ENCODE measurements around the gene PIN1. TPM values are rescaled to one million over a fixed set of nuclear protein-coding genes. Genes with fewer than 3 reads are reported as not detected.
"Not testable (repeated sequence)": the region's sequence is repeated elsewhere in the genome, so short reads cannot be mapped to it uniquely, and the experiment has no call there.

The PIN1 gene
- total and polyA plus RNA-seq, 2 donors from 2014 or later, result 57.7 to 143 TPM

DNA sequence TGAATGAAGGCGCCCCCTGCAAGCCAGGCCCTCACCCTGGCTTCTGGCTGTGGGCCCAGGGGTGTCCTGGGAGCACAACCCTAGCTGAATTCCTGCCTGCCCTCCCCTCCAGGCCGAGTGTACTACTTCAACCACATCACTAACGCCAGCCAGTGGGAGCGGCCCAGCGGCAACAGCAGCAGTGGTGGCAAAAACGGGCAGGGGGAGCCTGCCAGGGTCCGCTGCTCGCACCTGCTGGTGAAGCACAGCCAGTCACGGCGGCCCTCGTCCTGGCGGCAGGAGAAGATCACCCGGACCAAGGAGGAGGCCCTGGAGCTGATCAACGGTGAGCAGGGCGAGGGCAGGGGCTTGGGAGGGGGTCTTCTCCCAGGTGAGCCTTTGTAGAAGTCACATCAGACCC is 3.2 kb downstream of the PIN1 start:
- H3K36me3 ChIP-seq (ENCODE audit: control insufficient read depth in 2 of 3, insufficient read depth in 3 of 3, low read length in 3 of 3), result peaks cover 5 to 31% (median 19%) of the 10 kb centered on the region in 3 donors

DNA sequence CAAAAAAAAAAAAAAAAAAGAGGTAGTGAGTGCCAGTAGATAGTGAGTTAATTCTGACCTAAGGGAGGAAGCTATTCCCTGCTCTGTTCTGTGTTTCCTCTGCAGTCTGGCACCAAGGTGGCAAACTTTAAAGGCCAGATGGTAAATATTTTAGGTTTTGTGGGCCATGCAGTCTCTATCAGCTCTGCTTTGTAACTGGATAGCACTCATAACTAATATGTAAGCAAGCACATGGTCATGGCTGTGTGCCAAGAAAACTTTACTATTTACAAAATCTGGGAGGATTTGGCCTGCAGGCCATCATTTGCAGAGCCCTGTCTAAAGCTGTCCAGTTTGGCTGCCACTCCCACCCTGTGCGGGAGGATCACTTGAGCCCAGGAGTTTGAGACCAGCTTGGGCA is 4.3 kb downstream of the PIN1 start:
- Histone ChIP-seq H3K27me3 (ENCODE audit: control insufficient read depth, insufficient read depth, low read length) (no peaks in the 10 kb centered on the region), H3K27ac (ENCODE audit: low read depth in 2 of 2, low read length in 2 of 2) (no peak overlapping the region), H3K9ac (ENCODE audit: low read length in 3 of 3) (no peak overlapping the region), H3K4me3 (ENCODE audit: low read length in 3 of 3) (no peak overlapping the region), H3K36me3 (ENCODE audit: control insufficient read depth in 2 of 3, insufficient read depth in 3 of 3, low read length in 3 of 3) (peaks cover 8 to 42% (median 29%) of the 10 kb centered on the region in 3 donors), H3K9me3 (ENCODE audit: control insufficient read depth in 2 of 3, insufficient read depth in 1 of 3, low read length in 3 of 3) (no peaks in the 10 kb centered on the region), H3K4me1 (ENCODE audit: control insufficient read depth in 2 of 3, insufficient read depth in 2 of 3, low read depth in 1 of 3, low read length in 3 of 3) (peaks cover 0 to 10% (median 10%) of the 10 kb centered on the region in 3 donors)
- TF ChIP-seq, protein P1, sequence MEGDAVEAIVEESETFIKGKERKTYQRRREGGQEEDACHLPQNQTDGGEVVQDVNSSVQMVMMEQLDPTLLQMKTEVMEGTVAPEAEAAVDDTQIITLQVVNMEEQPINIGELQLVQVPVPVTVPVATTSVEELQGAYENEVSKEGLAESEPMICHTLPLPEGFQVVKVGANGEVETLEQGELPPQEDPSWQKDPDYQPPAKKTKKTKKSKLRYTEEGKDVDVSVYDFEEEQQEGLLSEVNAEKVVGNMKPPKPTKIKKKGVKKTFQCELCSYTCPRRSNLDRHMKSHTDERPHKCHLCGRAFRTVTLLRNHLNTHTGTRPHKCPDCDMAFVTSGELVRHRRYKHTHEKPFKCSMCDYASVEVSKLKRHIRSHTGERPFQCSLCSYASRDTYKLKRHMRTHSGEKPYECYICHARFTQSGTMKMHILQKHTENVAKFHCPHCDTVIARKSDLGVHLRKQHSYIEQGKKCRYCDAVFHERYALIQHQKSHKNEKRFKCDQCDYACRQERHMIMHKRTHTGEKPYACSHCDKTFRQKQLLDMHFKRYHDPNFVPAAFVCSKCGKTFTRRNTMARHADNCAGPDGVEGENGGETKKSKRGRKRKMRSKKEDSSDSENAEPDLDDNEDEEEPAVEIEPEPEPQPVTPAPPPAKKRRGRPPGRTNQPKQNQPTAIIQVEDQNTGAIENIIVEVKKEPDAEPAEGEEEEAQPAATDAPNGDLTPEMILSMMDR (IDR thresholded peaks at IDR 0.05; ENCODE audit: borderline replicate concordance, extremely low read depth, insufficient read depth), result no peak
- intact Hi-C loops (cut with DNase I), result no loop called here
- FAIRE-seq, result no peak
- DNase-seq, result no peak

More for the DNA sequence above, 3.2 kb downstream of the PIN1 start:
- DNase-seq (no peak), FAIRE-seq (no peak)
- Histone ChIP-seq H3K27me3 (ENCODE audit: control insufficient read depth, insufficient read depth, low read length) (no peaks in the 10 kb centered on the region), H3K4me1 (ENCODE audit: control insufficient read depth in 2 of 3, insufficient read depth in 2 of 3, low read depth in 1 of 3, low read length in 3 of 3) (peaks cover 0 to 10% (median 10%) of the 10 kb centered on the region in 3 donors), H3K4me3 (ENCODE audit: low read length in 3 of 3) (no peak overlapping the region), H3K9me3 (ENCODE audit: control insufficient read depth in 2 of 3, insufficient read depth in 1 of 3, low read length in 3 of 3) (no peaks in the 10 kb centered on the region), H3K9ac (ENCODE audit: low read length in 3 of 3) (no peak overlapping the region), H3K27ac (ENCODE audit: low read depth in 2 of 2, low read length in 2 of 2) (no peak overlapping the region)
- intact Hi-C loops (cut with DNase I), result no loop called here
- TF ChIP-seq, protein P1 (IDR thresholded peaks at IDR 0.05; ENCODE audit: borderline replicate concordance, extremely low read depth, insufficient read depth), result no peak

DNA sequence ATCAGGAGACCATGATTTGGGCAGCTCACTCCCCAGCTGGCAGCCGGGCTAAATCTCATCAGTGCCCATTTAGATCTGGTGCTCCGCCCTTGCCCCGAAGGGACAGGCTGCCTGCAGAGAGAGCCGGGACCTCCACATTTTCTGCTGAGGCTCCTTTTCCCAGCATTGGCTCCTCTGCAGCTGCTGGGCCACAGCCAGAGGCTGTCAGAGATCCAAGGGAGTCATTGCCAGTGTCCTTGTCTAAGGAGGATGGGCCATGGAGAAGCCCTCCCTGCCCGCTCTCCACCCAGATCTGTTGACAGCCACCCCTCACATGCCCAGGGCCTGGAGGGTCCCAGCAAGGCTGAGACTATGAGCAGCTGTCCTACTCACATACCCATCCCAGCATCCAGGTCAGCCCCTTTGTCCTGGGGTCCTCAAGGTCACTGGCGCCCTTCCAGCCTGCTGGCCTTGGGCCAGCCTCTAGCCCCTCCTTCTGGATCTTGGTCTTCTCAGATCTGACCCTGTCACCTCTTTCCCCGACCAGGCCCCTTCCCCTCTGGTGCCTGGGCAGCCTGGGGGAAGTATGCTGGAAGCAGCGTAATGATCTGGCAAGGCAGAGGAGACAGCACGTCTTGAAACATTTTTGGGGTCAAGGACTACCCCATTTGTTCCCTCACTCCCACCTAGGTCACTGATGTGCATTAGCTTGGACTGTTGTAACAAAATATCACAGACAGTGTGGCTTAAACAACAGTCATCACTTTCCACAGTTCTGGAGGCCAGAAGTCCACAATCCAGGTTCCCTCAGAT is 7.9 kb downstream of the PIN1 start:
- H3K9ac ChIP-seq (ENCODE audit: low read length in 3 of 3), result no peak overlapping the region
- no peaks in the 10 kb centered on the region for H3K27me3 ChIP-seq (ENCODE audit: control insufficient read depth, insufficient read depth, low read length)
- no peak overlapping the region for H3K27ac ChIP-seq (ENCODE audit: low read depth in 2 of 2, low read length in 2 of 2)
- peaks cover 8 to 52% (median 32%) of the 10 kb centered on the region in 3 donors for H3K36me3 ChIP-seq (ENCODE audit: control insufficient read depth in 2 of 3, insufficient read depth in 3 of 3, low read length in 3 of 3)
- no peak for DNase-seq
- no peak overlapping the region for H3K4me3 ChIP-seq (ENCODE audit: low read length in 3 of 3)
- no peaks in the 10 kb centered on the region for H3K4me1 ChIP-seq (ENCODE audit: control insufficient read depth in 2 of 3, insufficient read depth in 2 of 3, low read depth in 1 of 3, low read length in 3 of 3)
- intact Hi-C loops (cut with DNase I), result no loop called here
- no peak for FAIRE-seq
- no peaks in the 10 kb centered on the region for H3K9me3 ChIP-seq (ENCODE audit: control insufficient read depth in 2 of 3, insufficient read depth in 1 of 3, low read length in 3 of 3)
- TF ChIP-seq, protein P1 (IDR thresholded peaks at IDR 0.05; ENCODE audit: borderline replicate concordance, extremely low read depth, insufficient read depth), result no peak

DNA sequence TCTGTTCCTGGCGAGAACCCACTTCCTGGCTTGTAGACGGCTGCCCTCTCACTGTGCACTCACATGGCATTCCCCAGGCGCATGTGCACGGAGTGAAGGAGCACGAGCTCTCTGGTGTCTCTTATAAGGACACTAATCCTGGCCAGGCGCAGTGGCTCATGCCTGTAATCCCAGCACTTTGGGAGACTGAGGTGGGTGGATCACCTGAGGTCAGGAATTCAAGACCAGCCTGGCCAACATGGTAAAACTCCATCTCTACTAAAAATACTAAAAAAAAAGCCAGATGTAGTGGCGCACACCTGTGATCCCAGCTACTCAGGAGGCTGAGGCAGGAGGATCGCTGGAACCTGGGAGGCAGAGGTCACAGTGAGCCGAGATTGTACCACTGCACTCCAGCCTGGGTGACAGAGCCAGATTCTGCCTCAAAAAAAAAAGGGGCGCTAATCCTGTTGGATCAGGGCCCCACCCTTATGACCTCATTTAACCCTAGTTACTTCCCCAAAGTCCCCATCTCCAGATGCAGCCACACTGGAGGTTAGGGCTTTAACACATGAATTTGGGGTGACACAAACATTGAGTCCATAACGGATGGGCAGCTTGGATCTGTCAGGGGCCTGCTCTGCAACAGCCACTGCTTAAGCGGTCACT is 8.6 kb downstream of the PIN1 start:
- H3K4me3 ChIP-seq (ENCODE audit: low read length in 3 of 3); H3K27ac ChIP-seq (ENCODE audit: low read depth in 2 of 2, low read length in 2 of 2); H3K9ac ChIP-seq (ENCODE audit: low read length in 3 of 3); H3K4me1 ChIP-seq (ENCODE audit: control insufficient read depth in 2 of 3, insufficient read depth in 2 of 3, low read depth in 1 of 3, low read length in 3 of 3); H3K9me3 ChIP-seq (ENCODE audit: control insufficient read depth in 2 of 3, insufficient read depth in 1 of 3, low read length in 3 of 3); intact Hi-C loops (cut with DNase I); FAIRE-seq; DNase-seq; H3K27me3 ChIP-seq (ENCODE audit: control insufficient read depth, insufficient read depth, low read length): not testable (repeated sequence)
- H3K36me3 ChIP-seq (ENCODE audit: control insufficient read depth in 2 of 3, insufficient read depth in 3 of 3, low read length in 3 of 3), result peaks cover 7 to 50% (median 30%) of the 10 kb centered on the region in 3 donors

Measured in kidney (tissue), 14 donors.